ENCODE measurements around the gene NPIPB2.

DNA sequence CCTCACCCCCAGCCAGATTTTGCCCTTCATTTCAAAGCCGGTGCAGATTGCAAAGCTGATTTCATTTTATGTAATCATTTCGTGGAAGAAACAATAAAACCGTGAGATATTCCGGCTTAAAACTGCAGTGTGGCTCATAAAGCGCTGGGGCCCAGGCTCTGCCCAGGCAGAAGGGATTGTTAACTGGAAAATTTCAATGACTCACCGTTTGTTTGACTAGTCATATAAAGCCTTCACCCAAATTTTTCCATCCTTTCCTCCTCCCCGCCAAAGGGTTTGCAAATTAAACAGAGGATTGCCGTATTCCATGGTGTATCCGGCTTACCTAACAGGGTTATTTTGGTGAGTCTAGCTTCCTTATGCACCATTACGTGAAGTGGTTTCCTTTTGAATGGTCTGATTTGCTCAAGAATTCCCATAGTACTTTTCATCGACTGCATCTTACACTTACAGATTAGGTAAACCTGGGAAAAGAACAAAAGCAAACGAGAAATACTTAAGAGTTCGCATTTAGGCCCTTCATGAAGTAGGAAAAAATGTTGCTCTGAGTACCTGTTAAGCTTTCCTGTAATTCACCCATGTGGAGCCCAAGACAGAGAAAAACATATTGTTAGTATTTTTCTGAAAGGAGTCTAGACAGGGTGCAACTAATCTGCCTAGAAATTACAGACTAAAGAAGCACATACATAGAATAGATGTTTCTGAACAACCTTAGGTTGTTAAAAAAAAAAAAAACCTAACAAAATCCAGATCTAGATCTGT, 25.1 kb downstream of the NPIPB2 start:
- TF ChIP-seq POLR2A (IDR thresholded peaks at IDR 0.05) (no peak), CTCF (IDR thresholded peaks at IDR 0.05) (no peak)
